Trophoblast cell (in vitro differentiated cells and primary cell): ENCODE measurements around the gene POC1A.

Experiments
- DNase-seq, 2 donors: peaks; one replicate each; pipeline ENCODE4 v3.0.0-alpha.2; 2016
- H2AFZ ChIP-seq: 2 replicates; pipeline ENCODE4 v1.6.1; 2013; ENCODE audit warnings: low read length, moderate library complexity, mild to moderate bottlenecking; ENCODE audit not compliant: insufficient read depth, poor library complexity
- H2AK5ac ChIP-seq: 2 replicates; pipeline ENCODE4 v1.6.1; 2013; ENCODE audit warnings: mild to moderate bottlenecking, low read length
- H2BK120ac ChIP-seq: 2 replicates; pipeline ENCODE4 v1.6.1; 2013; ENCODE audit warnings: low read length, mild to moderate bottlenecking, moderate library complexity; ENCODE audit not compliant: insufficient read depth, poor library complexity
- H2BK12ac ChIP-seq: 2 replicates; pipeline ENCODE4 v1.6.1; 2013; ENCODE audit warnings: mild to moderate bottlenecking, low read length, moderate library complexity
- H2BK5ac ChIP-seq: 2 replicates; pipeline ENCODE4 v1.6.1; 2013; ENCODE audit warnings: low read length, low read depth, moderate library complexity, mild to moderate bottlenecking; ENCODE audit not compliant: poor library complexity
- H3K14ac ChIP-seq: 2 replicates; pipeline ENCODE4 v1.6.1; 2013; ENCODE audit warnings: mild to moderate bottlenecking, low read length
- H3K18ac ChIP-seq: 2 replicates; pipeline ENCODE4 v1.6.1; 2013; ENCODE audit warnings: mild to moderate bottlenecking, low read length
- H3K23ac ChIP-seq: 2 replicates; pipeline ENCODE4 v1.6.1; 2013; ENCODE audit warnings: low read length
- H3K27ac ChIP-seq: 2 replicates; pipeline ENCODE4 v1.5.1; 2013; ENCODE audit warnings: low read depth, mild to moderate bottlenecking, inconsistent platforms, low read length, moderate library complexity
- H3K27me3 ChIP-seq: 2 replicates; pipeline ENCODE4 v1.6.1; 2013; ENCODE audit warnings: inconsistent platforms, mild to moderate bottlenecking, low read length, moderate library complexity; ENCODE audit not compliant: insufficient read depth
- H3K36me3 ChIP-seq, 2 experiments: 1 replicate in 1 of 2; 2 replicates in 1 of 2; pipeline ENCODE4 v1.6.1; 2013; ENCODE audit warnings: low read length in 2 of 2, mild to moderate bottlenecking in 2 of 2, moderate library complexity in 1 of 2; ENCODE audit not compliant: insufficient read depth in 2 of 2, control insufficient read depth in 1 of 2
- H3K4ac ChIP-seq: 2 replicates; pipeline ENCODE4 v1.6.1; 2013; ENCODE audit warnings: low read depth, mild to moderate bottlenecking, low read length, moderate library complexity
- H3K4me1 ChIP-seq, 2 experiments: 1 replicate in 1 of 2; 2 replicates in 1 of 2; pipeline ENCODE4 v1.6.1; 2013; ENCODE audit warnings: low read length in 2 of 2, mild to moderate bottlenecking in 2 of 2, moderate library complexity in 1 of 2; ENCODE audit not compliant: insufficient read depth in 2 of 2, control insufficient read depth in 1 of 2
- H3K4me2 ChIP-seq: 2 replicates; pipeline ENCODE4 v1.6.1; 2013; ENCODE audit warnings: inconsistent platforms, mild to moderate bottlenecking, low read length, moderate library complexity
- H3K4me3 ChIP-seq: 2 replicates; pipeline ENCODE4 v1.5.1; 2013; ENCODE audit warnings: mild to moderate bottlenecking, low read depth, low read length, inconsistent platforms
- H3K79me1 ChIP-seq: one replicate; pipeline ENCODE4 v1.6.1; 2013; ENCODE audit warnings: low read length
- H3K79me2 ChIP-seq: 2 replicates; pipeline ENCODE4 v1.6.1; 2013; ENCODE audit warnings: low read length, mild to moderate bottlenecking; ENCODE audit not compliant: control insufficient read depth, insufficient read depth, poor library complexity
- H3K9ac ChIP-seq: 2 replicates; pipeline ENCODE4 v1.6.1; 2013; ENCODE audit warnings: mild to moderate bottlenecking, low read length
- H3K9me3 ChIP-seq: 2 replicates; pipeline ENCODE4 v1.6.1; 2013; ENCODE audit warnings: low read depth, mild to moderate bottlenecking, control low read depth, inconsistent platforms, low read length; ENCODE audit not compliant: insufficient read depth
- H4K12ac ChIP-seq: 2 replicates; pipeline ENCODE4 v1.6.1; 2013; ENCODE audit warnings: low read depth, mild to moderate bottlenecking, low read length, moderate library complexity
- H4K8ac ChIP-seq: 2 replicates; pipeline ENCODE4 v1.6.1; 2013; ENCODE audit warnings: low read depth, mild to moderate bottlenecking, low read length, moderate library complexity
- H4K91ac ChIP-seq: one replicate; pipeline ENCODE4 v1.6.1; 2013; ENCODE audit warnings: low read depth, mild to moderate bottlenecking, low read length, moderate library complexity
- WGBS: extraction: QIAGEN DNeasy Blood & Tissue Kit; methylation state at CpG from one replicate; pipeline ENCODE4 v1.1.7; 2013; ENCODE audit warnings: missing lambda C conversion rate; ENCODE audit not compliant: insufficient read length, insufficient coverage; ENCODE audit errors: extremely low coverage; 5-methylcytosine and 5-hydroxymethylcytosine counted together

Gene POC1A

DNA sequence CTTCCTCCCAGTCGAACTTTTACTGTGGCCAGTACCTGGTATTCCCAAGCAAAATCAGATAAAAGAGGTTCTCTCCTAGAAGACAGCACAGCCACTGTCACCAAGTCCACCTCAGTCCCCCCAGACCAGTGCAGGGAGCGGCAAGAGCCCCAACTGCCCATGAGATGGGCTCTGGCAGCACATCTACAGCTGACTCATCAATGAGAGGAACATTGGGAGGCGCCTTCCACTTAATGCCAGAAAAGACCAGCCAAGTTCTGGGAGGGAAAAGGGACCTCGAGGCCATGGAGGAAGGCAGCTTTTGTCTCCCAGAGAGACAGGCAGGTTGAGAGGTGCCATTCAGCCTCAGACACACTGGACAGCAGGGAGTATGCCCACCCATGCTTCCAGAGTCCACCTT, 28.2 kb downstream of the POC1A start:
- Histone ChIP-seq H3K4me3 (no peak overlapping the region), H2BK120ac (no peak overlapping the region), H3K27me3 (no peaks in the 10 kb centered on the region), H2AFZ (no peak overlapping the region), H3K36me3 (peaks cover 16 to 23% of the 10 kb centered on the region in 2 experiments), H4K91ac (no peak overlapping the region), H2AK5ac (no peak overlapping the region), H3K27ac (no peak overlapping the region), H3K79me1 (peaks cover 2% of the 10 kb centered on the region), H3K14ac (no peak overlapping the region), H3K4me2 (no peak overlapping the region), H3K79me2 (no peaks in the 10 kb centered on the region), H3K18ac (no peak overlapping the region), H4K8ac (no peak overlapping the region), H3K23ac (no peak overlapping the region), H3K4ac (no peak overlapping the region), H2BK12ac (no peak overlapping the region), H4K12ac (no peak overlapping the region), H3K4me1 (peaks cover 4% of the 10 kb centered on the region in 2 experiments), H3K9me3 (peaks cover 1% of the 10 kb centered on the region), H2BK5ac (no peak overlapping the region), H3K9ac (no peak overlapping the region)
- WGBS = no CpG with 5 or more reads among the region's 4 CpGs
- DNase-seq = no peak

- Histone ChIP-seq H3K9me3 (peaks cover 1% of the 10 kb centered on the region), H2BK120ac (no peak overlapping the region), H2BK5ac (no peak overlapping the region), H3K4me1 (peaks cover 4% of the 10 kb centered on the region in 2 experiments), H3K14ac (no peak overlapping the region), H3K4me2 (no peak overlapping the region), H3K36me3 (peaks cover 10 to 24% of the 10 kb centered on the region in 2 experiments), H3K18ac (no peak overlapping the region), H4K12ac (no peak overlapping the region), H3K79me1 (peaks cover 2% of the 10 kb centered on the region), H2AFZ (no peak overlapping the region), H3K4ac (no peak overlapping the region), H2AK5ac (no peak overlapping the region), H3K9ac (no peak overlapping the region), H3K79me2 (no peaks in the 10 kb centered on the region), H2BK12ac (no peak overlapping the region), H3K4me3 (no peak overlapping the region), H3K27ac (no peak overlapping the region), H3K23ac (no peak overlapping the region), H3K27me3 (no peaks in the 10 kb centered on the region), H4K91ac (no peak overlapping the region), H4K8ac (no peak overlapping the region)
- no peak for DNase-seq
- WGBS = no CpG with 5 or more reads among the region's 8 CpGs
Observed at GRCh38 chr3:52124766-52125165, 29.5 kb downstream of the POC1A start.

DNA sequence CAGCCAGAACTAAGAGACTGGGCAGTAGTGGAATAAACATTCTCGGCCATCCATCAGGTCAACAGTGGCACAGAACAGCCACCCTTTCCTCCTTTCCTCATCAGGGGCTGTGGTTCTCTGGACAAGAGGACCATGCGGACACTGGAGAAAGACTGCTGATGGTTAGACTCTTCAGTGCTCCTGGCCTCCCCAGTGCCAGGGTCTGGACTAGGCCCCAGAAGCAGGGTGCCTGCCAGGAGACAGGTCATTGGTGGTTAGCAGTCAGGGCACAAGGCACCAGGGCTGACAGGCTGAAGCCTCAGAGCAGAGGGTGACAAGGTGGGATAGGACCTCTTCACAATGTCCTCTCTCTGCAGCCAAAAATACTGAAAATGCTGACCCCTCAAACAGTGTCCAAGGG, 30.1 kb downstream of the POC1A start:
- H3K36me3 ChIP-seq = peaks cover 10 to 24% of the 10 kb centered on the region in 2 experiments
- peaks cover 4% of the 10 kb centered on the region in 2 experiments for H3K4me1 ChIP-seq
- no peaks in the 10 kb centered on the region for H3K79me2 ChIP-seq
- no peak overlapping the region for H3K4me2 ChIP-seq
- no peak overlapping the region for H3K14ac ChIP-seq
- H4K12ac ChIP-seq = no peak overlapping the region
- peaks cover 1% of the 10 kb centered on the region for H3K9me3 ChIP-seq
- no peak overlapping the region for H2AFZ ChIP-seq
- no peak overlapping the region for H3K23ac ChIP-seq
- no peak overlapping the region for H3K9ac ChIP-seq
- no peak overlapping the region for H3K4me3 ChIP-seq
- no peak overlapping the region for H2BK12ac ChIP-seq
- H3K27ac ChIP-seq = no peak overlapping the region
- H4K8ac ChIP-seq = no peak overlapping the region
- H2BK5ac ChIP-seq = no peak overlapping the region
- H2AK5ac ChIP-seq = no peak overlapping the region
- no peak overlapping the region for H2BK120ac ChIP-seq
- no CpG with 5 or more reads among the region's 2 CpGs for WGBS
- no peak overlapping the region for H3K4ac ChIP-seq
- H4K91ac ChIP-seq = no peak overlapping the region
- no peak for DNase-seq
- peaks cover 2% of the 10 kb centered on the region for H3K79me1 ChIP-seq
- H3K27me3 ChIP-seq = no peaks in the 10 kb centered on the region
- H3K18ac ChIP-seq = no peak overlapping the region

GRCh38 chr3:52123106-52123725, 31.0 kb downstream of the POC1A start:
- Histone ChIP-seq H2BK120ac (no peak overlapping the region), H3K4me3 (no peak overlapping the region), H3K36me3 (peaks cover 12 to 27% of the 10 kb centered on the region in 2 experiments), H3K18ac (no peak overlapping the region), H3K23ac (no peak overlapping the region), H3K27me3 (no peaks in the 10 kb centered on the region), H2AFZ (no peak overlapping the region), H3K27ac (no peak overlapping the region), H3K4ac (no peak overlapping the region), H2BK12ac (no peak overlapping the region), H3K9me3 (peaks cover 1% of the 10 kb centered on the region), H4K12ac (no peak overlapping the region), H2AK5ac (no peak overlapping the region), H3K79me2 (no peaks in the 10 kb centered on the region), H2BK5ac (no peak overlapping the region), H3K4me2 (no peak overlapping the region), H4K91ac (no peak overlapping the region), H3K9ac (no peak overlapping the region), H3K14ac (no peak overlapping the region), H4K8ac (no peak overlapping the region), H3K4me1 (peaks cover under 1% of the 10 kb centered on the region in 2 experiments), H3K79me1 (no peaks in the 10 kb centered on the region)
- WGBS = no CpG with 5 or more reads among the region's 10 CpGs
- DNase-seq = peak; percentile 73 to 88
